Measurements from ENCODE around the gene ITGBL1. TPM values are rescaled to one million over a fixed set of nuclear protein-coding genes. Genes with fewer than 3 reads are reported as not detected.

ITGBL1 gene
- 2.0 TPM for total RNA-seq

- no peak for FAIRE-seq
These were observed at the start of gene ITGBL1 for GRCh38 chr13:101452519-101453485. TSS of gene ITGBL1 (plus strand) at chr13:101452675. CDS start at chr13:101452834, 159 bp downstream.

GRCh38 chr13:101406791-101407190 is 45.7 kb upstream of the ITGBL1 start:
- FAIRE-seq = no peak
- no peak for DNase-seq (ENCODE audit: low spot score in 2 of 2)

More at GRCh38 chr13:101452519-101453485, at the start of gene ITGBL1:
- peak in 1 of 2 donors; percentile 31 for DNase-seq (ENCODE audit: low spot score in 2 of 2)

DNA sequence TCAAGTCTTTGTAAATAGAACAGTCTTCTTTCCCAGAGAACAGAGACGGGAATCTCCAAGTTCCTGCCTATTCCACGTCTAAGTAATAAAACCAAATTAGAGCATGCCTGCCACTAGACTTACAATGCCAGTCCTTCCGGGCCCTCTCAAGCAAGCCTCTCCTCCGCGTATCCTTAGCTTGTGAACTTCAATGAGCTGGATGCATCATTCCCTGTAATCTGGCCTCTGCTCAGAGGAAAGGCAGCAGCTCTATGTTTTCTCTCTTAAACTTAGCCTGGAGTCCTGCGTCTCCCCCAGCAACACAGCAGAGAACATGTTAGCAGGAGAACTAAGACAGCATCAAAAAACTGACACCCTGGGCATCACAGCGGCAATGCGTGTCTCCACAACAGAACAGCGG is 44.3 kb upstream of the ITGBL1 start:
- FAIRE-seq (no peak), DNase-seq (ENCODE audit: low spot score in 2 of 2) (no peak)

DNA sequence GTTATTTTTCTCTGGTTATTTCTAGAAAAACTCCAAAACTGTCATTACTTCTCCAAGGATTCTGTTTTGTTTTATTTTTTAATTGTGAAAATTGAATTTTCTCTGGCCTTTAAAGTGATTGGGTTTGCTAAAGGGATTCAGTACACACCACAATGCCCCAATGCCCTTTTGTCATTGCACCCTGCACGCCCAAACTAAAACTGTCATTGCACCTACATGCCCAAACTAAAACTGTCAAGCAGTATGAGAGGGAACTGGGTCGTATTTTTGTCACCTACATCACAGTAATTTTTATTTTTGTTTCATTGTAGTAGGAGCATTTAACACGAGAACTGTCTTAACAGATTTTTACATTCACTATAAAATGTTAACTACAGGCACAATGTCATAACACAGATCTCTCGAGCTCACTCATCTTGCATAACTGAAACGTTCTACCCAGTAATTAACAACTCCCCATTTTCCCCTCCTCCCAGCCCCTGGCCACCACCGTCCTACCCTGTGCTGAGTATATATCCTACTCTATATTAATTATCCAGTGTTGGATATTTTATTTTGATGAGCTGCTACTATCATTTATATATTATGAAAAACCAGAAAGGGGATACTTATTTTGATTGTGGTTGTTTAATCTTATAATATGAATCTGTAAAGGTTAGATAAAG is 43.4 kb upstream of the ITGBL1 start:
- FAIRE-seq (no peak), DNase-seq (ENCODE audit: low spot score in 2 of 2) (no peak)

- no peak for DNase-seq (ENCODE audit: low spot score in 2 of 2)
- no peak for FAIRE-seq
These were observed 40.4 kb upstream of the ITGBL1 start for GRCh38 chr13:101412076-101412475.

- DNase-seq (ENCODE audit: low spot score in 2 of 2) = peak in 1 of 2 donors; percentile 23
These were observed 36.9 kb upstream of the ITGBL1 start for GRCh38 chr13:101415358-101416174.

GRCh38 chr13:101416181-101417042 is 36.1 kb upstream of the ITGBL1 start, which contains the start of gene NALCN:
TSS of gene NALCN (minus strand) at chr13:101416508. CDS start at chr13:101399126, 17,382 bp downstream.
- no peak for FAIRE-seq
- peak; percentile 34 to 63 for DNase-seq (ENCODE audit: low spot score in 2 of 2)

More at GRCh38 chr13:101415358-101416174, 36.9 kb upstream of the ITGBL1 start:
- no peak for FAIRE-seq

GRCh38 chr13:101417043-101417406 is 35.5 kb upstream of the ITGBL1 start:
- FAIRE-seq = no peak

DNA sequence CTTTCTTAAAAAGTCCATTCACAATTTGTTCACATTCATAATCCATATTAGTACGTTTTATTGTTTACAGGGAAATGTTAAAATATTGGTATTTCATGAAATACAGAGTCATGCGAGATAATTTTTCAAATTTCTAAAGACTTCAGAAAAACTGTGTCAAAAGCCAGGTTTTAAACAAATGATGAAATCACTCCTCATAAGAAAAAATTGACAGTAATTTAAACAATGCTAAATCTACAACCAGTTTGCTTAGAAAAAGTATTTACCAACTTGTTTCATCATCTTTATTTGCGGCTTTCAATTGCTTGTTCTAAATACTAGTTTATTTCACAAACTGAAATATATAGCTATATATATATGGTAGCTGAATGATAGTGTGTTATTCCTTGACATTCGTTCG is 35.0 kb upstream of the ITGBL1 start:
- DNase-seq (ENCODE audit: low spot score in 2 of 2) (no peak), FAIRE-seq (peak; percentile 60)

More at GRCh38 chr13:101417043-101417406, 35.5 kb upstream of the ITGBL1 start:
- DNase-seq (ENCODE audit: low spot score in 2 of 2) = peak in 1 of 2 donors; percentile 29

DNA sequence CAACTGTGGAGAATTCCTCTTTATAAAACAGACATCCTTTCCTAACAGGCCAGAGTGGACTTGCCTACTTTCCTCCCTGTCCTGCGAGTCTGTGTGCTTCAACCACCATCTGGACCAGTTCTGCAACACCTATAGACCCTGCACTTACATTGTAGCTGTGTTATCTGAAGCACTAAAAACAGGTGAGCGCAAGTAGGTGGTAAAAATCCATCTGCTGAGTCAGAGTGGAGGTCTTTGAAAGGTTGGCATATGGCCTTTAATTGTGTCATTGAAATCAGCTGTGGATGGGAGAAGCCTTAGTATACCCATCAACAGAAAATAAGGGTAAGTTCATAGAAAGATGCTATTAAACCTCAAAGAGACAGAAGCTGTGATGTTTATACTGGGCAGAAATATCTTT is 28.6 kb upstream of the ITGBL1 start:
- DNase-seq (ENCODE audit: low spot score in 2 of 2) (no peak), FAIRE-seq (no peak)

GRCh38 chr13:101424381-101425155 is 27.9 kb upstream of the ITGBL1 start:
- FAIRE-seq (peak; percentile 81), DNase-seq (ENCODE audit: low spot score in 2 of 2) (peak; percentile 28 to 36)

- FAIRE-seq (no peak), DNase-seq (ENCODE audit: low spot score in 2 of 2) (no peak)
These were observed 27.4 kb upstream of the ITGBL1 start for GRCh38 chr13:101425156-101425471.

GRCh38 chr13:101425623-101426022 is 26.9 kb upstream of the ITGBL1 start:
- no peak for DNase-seq (ENCODE audit: low spot score in 2 of 2)
- no peak for FAIRE-seq

DNA sequence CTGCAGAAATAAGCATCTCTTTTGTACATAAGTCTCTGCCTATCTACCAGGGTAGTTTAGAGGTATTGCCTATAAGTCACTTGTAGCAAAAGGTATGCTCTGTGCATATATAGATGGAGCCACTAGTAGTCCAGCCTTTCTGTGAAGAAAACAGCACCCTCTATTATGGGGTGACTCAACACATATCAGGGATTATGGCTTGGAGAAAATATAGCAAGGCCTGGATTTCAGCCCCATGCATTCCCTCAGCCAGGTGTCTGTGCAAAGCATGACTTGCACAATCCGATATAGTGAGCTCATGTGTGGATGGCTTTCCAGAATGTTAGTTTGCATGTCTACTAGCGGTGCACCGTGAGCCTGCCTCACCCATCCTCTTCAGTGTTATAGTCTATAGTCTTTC is 22.7 kb upstream of the ITGBL1 start:
- DNase-seq (ENCODE audit: low spot score in 2 of 2) (no peak), FAIRE-seq (no peak)

DNA sequence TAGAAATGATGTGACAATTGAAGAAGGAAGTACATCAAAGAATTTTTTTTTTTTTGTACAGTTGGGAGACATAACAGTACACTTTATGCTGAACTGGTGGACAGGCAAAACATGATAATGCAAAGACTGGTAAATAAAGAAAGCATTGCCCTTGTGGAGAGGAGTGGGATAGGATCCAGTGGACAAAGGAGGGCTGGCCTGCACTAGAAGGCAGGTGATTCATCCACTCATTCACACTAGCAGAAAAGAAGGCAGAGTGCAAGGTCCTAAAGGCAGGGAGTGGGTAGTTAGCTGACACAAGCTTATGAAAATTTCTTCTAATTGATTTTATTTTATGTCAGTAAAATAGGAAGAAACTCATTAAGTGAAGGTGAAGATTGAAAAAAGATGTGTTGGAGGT is 18.6 kb upstream of the ITGBL1 start:
- FAIRE-seq = no peak
- no peak for DNase-seq (ENCODE audit: low spot score in 2 of 2)

GRCh38 chr13:101434486-101434885 is 18.0 kb upstream of the ITGBL1 start:
- DNase-seq (ENCODE audit: low spot score in 2 of 2) = no peak
- no peak for FAIRE-seq

GRCh38 chr13:101447852-101448251 is 4.6 kb upstream of the ITGBL1 start:
- FAIRE-seq (no peak), DNase-seq (ENCODE audit: low spot score in 2 of 2) (no peak)

GRCh38 chr13:101449790-101450748 is 2.4 kb upstream of the ITGBL1 start:
- FAIRE-seq (peak; percentile 8), DNase-seq (ENCODE audit: low spot score in 2 of 2) (no peak)
